HG03439 (cell line): ENCODE measurements around the gene APOBEC3H.

Source experiments
- ATAC-seq: cut with Tn5 transposase; IDR thresholded peaks from one replicate; pipeline ENCODE4 v1.9.1; 2021; ENCODE audit warnings: mild to moderate bottlenecking, moderate library complexity; ENCODE audit not compliant: unreplicated experiment

Gene APOBEC3H

GRCh38 chr22:39080052-39080762 is 16.8 kb upstream of the APOBEC3H start:
- ATAC-seq, result no peak

GRCh38 chr22:39081016-39081415 is 16.0 kb upstream of the APOBEC3H start:
- ATAC-seq, result no peak

GRCh38 chr22:39081598-39081997 is 15.4 kb upstream of the APOBEC3H start:
- ATAC-seq, result no peak

GRCh38 chr22:39083212-39084165 is 13.6 kb upstream of the APOBEC3H start:
- no peak for ATAC-seq

- ATAC-seq, result no peak
Observed at GRCh38 chr22:39084666-39085065, 12.4 kb upstream of the APOBEC3H start.

GRCh38 chr22:39087098-39087497 is 9.9 kb upstream of the APOBEC3H start:
- ATAC-seq, result no peak

GRCh38 chr22:39087881-39088684 is 9.0 kb upstream of the APOBEC3H start:
- no peak for ATAC-seq

GRCh38 chr22:39088685-39089032 is 8.4 kb upstream of the APOBEC3H start:
- ATAC-seq, result no peak

- no peak for ATAC-seq
Observed at GRCh38 chr22:39089928-39090327, 7.1 kb upstream of the APOBEC3H start.

- no peak for ATAC-seq
Observed at GRCh38 chr22:39090426-39091064, 6.5 kb upstream of the APOBEC3H start.

GRCh38 chr22:39091126-39092081 is 5.6 kb upstream of the APOBEC3H start:
- ATAC-seq, result no peak

- no peak for ATAC-seq
Observed at GRCh38 chr22:39092111-39092862, 4.8 kb upstream of the APOBEC3H start.

GRCh38 chr22:39094717-39095389 is 2.2 kb upstream of the APOBEC3H start:
- ATAC-seq, result no peak

GRCh38 chr22:39095971-39096370 is 1.1 kb upstream of the APOBEC3H start:
- ATAC-seq, result no peak

GRCh38 chr22:39098026-39098425 is 982 bp downstream of the APOBEC3H start:
- ATAC-seq, result no peak

- no peak for ATAC-seq
Observed at GRCh38 chr22:39098576-39098975, 1.5 kb downstream of the APOBEC3H start.

GRCh38 chr22:39101226-39101625 is 4.2 kb downstream of the APOBEC3H start:
- no peak for ATAC-seq

GRCh38 chr22:39103431-39103830 is 6.4 kb downstream of the APOBEC3H start:
- ATAC-seq, result no peak
